Mucosa of descending colon (tissue), 3 donors: ENCODE results near the gene CCND2. TPM values are rescaled to one million over a fixed set of nuclear protein-coding genes. Genes with fewer than 3 reads are reported as not detected.

Source experiments
- ATAC-seq: fragments of 200-7000 bp; cut with Tn5 transposase; one replicate; pipeline ENCODE4 v1.9.1; 2020; ENCODE audit warnings: mild to moderate bottlenecking, moderate library complexity
- DNase-seq, 3 donors: peaks; one replicate each; pipeline ENCODE4 v3.0.0-alpha.2; 2020
- H3K36me3 ChIP-seq: fragments of 200-600 bp; one replicate; pipeline ENCODE4 v1.8.0; 2021; ENCODE audit warnings: low read depth, mild to moderate bottlenecking
- H3K4me1 ChIP-seq: fragments of 200-600 bp; one replicate; pipeline ENCODE4 v1.8.0; 2021; ENCODE audit warnings: low read depth, mild to moderate bottlenecking
- H3K4me3 ChIP-seq: fragments of 200-600 bp; one replicate; pipeline ENCODE4 v1.8.0; 2021; ENCODE audit warnings: mild to moderate bottlenecking
- H3K9me3 ChIP-seq: fragments of 200-600 bp; one replicate; pipeline ENCODE4 v1.8.0; 2021; ENCODE audit warnings: mild to moderate bottlenecking
- intact Hi-C, 2 donors: fragments of 100-400 bp; cut with DNase I in 1 of 2; cut with micrococcal nuclease in 1 of 2; formaldehyde crosslinking; loops; one replicate each; pipeline versions ENCODE4 v1.11.0 to v1.11.1; 2022; cut with DNase I, micrococcal nuclease
- total RNA-seq, 3 donors: library from RNA; stranded (reverse); fragmentation: NEBNext Ultra II Directional in 2 of 3; extraction: Animal tissue kit (Norgen Biotek cat#: 25700) in 2 of 3; gene quantifications; one replicate each; pipeline versions ENCODE4 v1.2.1 to v1.2.4, GENCODE V29; 2021 to 2023
- TF ChIP-seq, protein P1 (sequence below): fragments of 200-600 bp; IDR thresholded peaks from one replicate; pipeline ENCODE4 v1.8.0; 2022; ENCODE audit warnings: antibody characterized with exemption, mild to moderate bottlenecking
- donor health status: DM: no; HTN: no; CAD: no; lungs with moderate emphysema.
- donor health status: DM: no; HTN: no; CAD: no.
- donor health status: DM: no; HTN: yes; CAD: no.

Gene CCND2
- total RNA-seq, 3 donors from 2014 or later = 105 to 236 (median 130) TPM

GRCh38 chr12:4250691-4251090, 22.9 kb upstream of the CCND2 start:
- DNase-seq = no peak
- ATAC-seq = no peak
- Histone ChIP-seq H3K4me3 (no peak overlapping the region), H3K9me3 (no peaks in the 10 kb centered on the region), H3K4me1 (no peaks in the 10 kb centered on the region), H3K36me3 (no peaks in the 10 kb centered on the region)
- intact Hi-C loops = no loop called here
- TF ChIP-seq, protein P1, sequence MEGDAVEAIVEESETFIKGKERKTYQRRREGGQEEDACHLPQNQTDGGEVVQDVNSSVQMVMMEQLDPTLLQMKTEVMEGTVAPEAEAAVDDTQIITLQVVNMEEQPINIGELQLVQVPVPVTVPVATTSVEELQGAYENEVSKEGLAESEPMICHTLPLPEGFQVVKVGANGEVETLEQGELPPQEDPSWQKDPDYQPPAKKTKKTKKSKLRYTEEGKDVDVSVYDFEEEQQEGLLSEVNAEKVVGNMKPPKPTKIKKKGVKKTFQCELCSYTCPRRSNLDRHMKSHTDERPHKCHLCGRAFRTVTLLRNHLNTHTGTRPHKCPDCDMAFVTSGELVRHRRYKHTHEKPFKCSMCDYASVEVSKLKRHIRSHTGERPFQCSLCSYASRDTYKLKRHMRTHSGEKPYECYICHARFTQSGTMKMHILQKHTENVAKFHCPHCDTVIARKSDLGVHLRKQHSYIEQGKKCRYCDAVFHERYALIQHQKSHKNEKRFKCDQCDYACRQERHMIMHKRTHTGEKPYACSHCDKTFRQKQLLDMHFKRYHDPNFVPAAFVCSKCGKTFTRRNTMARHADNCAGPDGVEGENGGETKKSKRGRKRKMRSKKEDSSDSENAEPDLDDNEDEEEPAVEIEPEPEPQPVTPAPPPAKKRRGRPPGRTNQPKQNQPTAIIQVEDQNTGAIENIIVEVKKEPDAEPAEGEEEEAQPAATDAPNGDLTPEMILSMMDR = no peak

DNA sequence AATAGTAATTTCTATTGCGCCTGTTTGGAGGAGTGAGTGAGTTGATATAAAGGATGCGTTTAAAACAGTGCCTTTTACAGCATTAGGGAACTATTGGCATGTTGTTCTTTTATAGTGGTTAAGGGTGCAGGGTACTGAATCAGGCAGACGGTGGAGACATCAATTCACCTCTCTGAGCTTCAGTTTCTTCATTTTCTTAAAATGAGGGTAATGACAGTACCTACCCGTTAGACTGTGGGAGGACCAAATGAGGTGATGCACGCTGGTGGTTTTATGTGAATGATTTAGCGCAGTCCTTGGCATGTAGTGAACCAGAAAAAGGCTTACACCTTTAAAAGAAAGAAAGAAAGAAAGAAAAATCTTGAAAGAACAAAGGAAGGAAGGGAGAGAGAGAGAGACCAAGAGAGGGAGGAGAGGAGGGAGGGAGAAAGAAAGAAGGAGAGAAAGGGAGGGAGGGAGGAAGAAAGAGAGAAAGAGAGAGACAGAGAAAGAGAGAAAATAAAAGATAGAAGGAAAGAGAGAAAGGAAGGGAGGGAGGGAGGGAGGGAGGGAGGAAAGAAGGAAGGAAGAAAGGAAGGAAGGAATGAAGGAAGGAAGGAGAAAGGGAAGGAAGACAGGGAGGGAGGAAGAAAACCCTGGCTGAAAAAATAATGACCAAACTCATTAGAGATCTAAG, 22.2 kb upstream of the CCND2 start:
- TF ChIP-seq, protein P1 = no peak
- no peaks in the 10 kb centered on the region for H3K36me3 ChIP-seq
- no peaks in the 10 kb centered on the region for H3K4me1 ChIP-seq
- H3K9me3 ChIP-seq = no peaks in the 10 kb centered on the region
- DNase-seq (no peak), ATAC-seq (no peak)
- intact Hi-C loops = no loop called here
- H3K4me3 ChIP-seq = no peak overlapping the region

DNA sequence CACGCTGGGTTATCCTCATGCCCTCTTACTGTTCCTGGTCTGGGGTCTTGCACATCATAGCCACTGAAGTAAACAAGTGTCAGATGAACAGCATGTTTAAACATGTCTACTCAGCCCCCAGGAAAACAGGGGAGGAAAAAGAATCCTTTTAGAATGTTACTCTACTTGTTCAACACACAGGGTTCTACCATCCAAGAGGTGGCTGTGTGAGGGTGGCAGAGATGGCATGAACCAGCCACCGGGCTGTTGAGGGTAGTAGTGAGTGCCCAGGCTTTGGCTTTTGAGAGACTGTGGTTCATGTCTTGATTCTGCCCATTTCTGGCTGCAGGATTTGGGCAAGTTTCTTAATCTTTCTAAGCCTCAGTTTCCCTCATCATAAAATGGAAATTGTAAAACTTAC, 21.6 kb upstream of the CCND2 start:
- intact Hi-C loops = no loop called here
- ATAC-seq (no peak), DNase-seq (no peak)
- no peaks in the 10 kb centered on the region for H3K36me3 ChIP-seq
- TF ChIP-seq, protein P1 = no peak
- no peaks in the 10 kb centered on the region for H3K4me1 ChIP-seq
- H3K4me3 ChIP-seq = no peak overlapping the region
- H3K9me3 ChIP-seq = no peaks in the 10 kb centered on the region

DNA sequence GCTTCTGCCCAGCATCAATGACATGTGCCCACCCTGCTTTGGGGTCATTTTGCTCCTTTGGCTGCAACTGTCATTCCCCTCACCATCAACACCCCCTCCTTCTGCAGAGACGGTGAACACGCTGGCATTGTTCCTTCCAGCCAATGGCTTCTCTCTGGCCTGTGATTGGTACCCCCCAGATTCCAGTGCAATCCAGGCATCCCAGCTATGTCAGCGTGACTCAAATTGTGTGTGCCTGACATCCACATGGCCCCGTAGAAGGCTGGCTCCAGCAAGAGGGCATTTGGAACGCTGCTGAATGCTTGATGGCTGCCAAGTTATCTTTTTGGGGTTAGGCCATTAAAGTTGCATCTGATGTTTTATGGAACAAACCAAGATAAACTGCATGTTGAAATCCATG, 21.0 kb upstream of the CCND2 start:
- intact Hi-C loops = no loop called here
- Histone ChIP-seq H3K9me3 (no peaks in the 10 kb centered on the region), H3K4me3 (no peak overlapping the region), H3K36me3 (no peaks in the 10 kb centered on the region), H3K4me1 (no peaks in the 10 kb centered on the region)
- DNase-seq (no peak), ATAC-seq (no peak)
- TF ChIP-seq, protein P1 = no peak

GRCh38 chr12:4256043-4256826, 17.3 kb upstream of the CCND2 start:
- TF ChIP-seq, protein P1 = no peak
- DNase-seq (no peak), ATAC-seq (no peak)
- intact Hi-C loops = no loop called here
- H3K4me1 ChIP-seq = no peaks in the 10 kb centered on the region
- no peaks in the 10 kb centered on the region for H3K36me3 ChIP-seq
- H3K9me3 ChIP-seq = no peaks in the 10 kb centered on the region
- H3K4me3 ChIP-seq = no peak overlapping the region
